NB4 (cell line): ENCODE results near the gene ARPC1A.
"Not testable (repeated sequence)": the region's sequence is repeated elsewhere in the genome, so short reads cannot be mapped to it uniquely, and the experiment has no call there.

ENCODE experiments used
- DNase-seq: peaks from one replicate; pipeline ENCODE4 v3.0.0; 2010; ENCODE audit warnings: low read depth
- H3K4me3 ChIP-seq: one replicate; pipeline ENCODE4 v1.5.1; 2011; ENCODE audit warnings: mild to moderate bottlenecking, low read depth, low read length, moderate library complexity
- CTCF ChIP-seq: IDR thresholded peaks from one replicate; pipeline ENCODE4 v1.5.1; 2012; ENCODE audit warnings: low read depth, low read length
- MAX ChIP-seq: IDR thresholded peaks from 2 replicates; pipeline ENCODE4 v1.6.1; 2011; ENCODE audit warnings: low read depth, low read length
- MYC ChIP-seq: IDR thresholded peaks from 2 replicates; pipeline ENCODE4 v1.6.1; 2011; ENCODE audit warnings: low read depth, low read length
- POLR2A ChIP-seq: IDR thresholded peaks from 2 replicates; pipeline ENCODE4 v1.6.1; 2011; ENCODE audit warnings: mild to moderate bottlenecking; ENCODE audit not compliant: insufficient read length; ENCODE audit errors: extremely low read depth

The ARPC1A gene

GRCh38 chr7:99325592-99326407, at the start of gene ARPC1A:
Gene ARPC1A, plus strand, starts transcription at chr7:99325898. Its CDS starts 7,456 bp downstream, at chr7:99333354.
- H3K4me3 ChIP-seq: peak within 1 kb of the TSS; percentile 98
- TF ChIP-seq POLR2A: peak; percentile 99
- TF ChIP-seq MAX: peak; percentile 74
- TF ChIP-seq CTCF: no peak
- TF ChIP-seq MYC: peak; percentile 86
- DNase-seq: peak; percentile 96

GRCh38 chr7:99278180-99278579, 47.5 kb upstream of the ARPC1A start:
- no peak overlapping the region for H3K4me3 ChIP-seq
- DNase-seq: no peak
- TF ChIP-seq MAX: no peak
- TF ChIP-seq POLR2A: no peak
- TF ChIP-seq CTCF: no peak
- TF ChIP-seq MYC: no peak

- DNase-seq, H3K4me3 ChIP-seq: not testable (repeated sequence)
Measured at GRCh38 chr7:99284165-99284564, 41.5 kb upstream of the ARPC1A start.

GRCh38 chr7:99287779-99288534, 37.7 kb upstream of the ARPC1A start:
- TF ChIP-seq POLR2A (no peak), CTCF (no peak), MAX (no peak), MYC (no peak)
- DNase-seq: no peak
- H3K4me3 ChIP-seq: no peak overlapping the region

GRCh38 chr7:99289185-99289584, 36.5 kb upstream of the ARPC1A start:
- H3K4me3 ChIP-seq: no peak overlapping the region
- no peak for DNase-seq
- TF ChIP-seq MYC (no peak), POLR2A (no peak), CTCF (no peak), MAX (no peak)

- DNase-seq, H3K4me3 ChIP-seq: not testable (repeated sequence)
Measured at GRCh38 chr7:99290148-99290547, 35.5 kb upstream of the ARPC1A start.
